Neural progenitor cell (in vitro differentiated cells): ENCODE data around the gene TLR7. TPM values are rescaled to one million over a fixed set of nuclear protein-coding genes. Genes with fewer than 3 reads are reported as not detected.

Experiments
- DNase-seq: peaks from one replicate; pipeline ENCODE4 v3.0.0-alpha.2; 2016; ENCODE audit warnings: low spot score
- H2AFZ ChIP-seq: fragments of 200-600 bp; sonication (generic); replicated peaks from 2 replicates; pipeline ENCODE4 v1.6.1; 2016; ENCODE audit warnings: antibody characterized with exemption
- H3F3A ChIP-seq: fragments of 200-600 bp; sonication (generic); 2 replicates; pipeline ENCODE4 v1.6.1; 2016; ENCODE audit warnings: antibody characterized with exemption, low read depth
- H3K27ac ChIP-seq: fragments of 200-600 bp; sonication (generic); 2 replicates; pipeline ENCODE4 v1.5.1; 2016; ENCODE audit warnings: mild to moderate bottlenecking
- H3K27me3 ChIP-seq: fragments of 200-600 bp; sonication (generic); 2 replicates; pipeline ENCODE4 v1.6.1; 2016; ENCODE audit warnings: mild to moderate bottlenecking, moderate library complexity
- H3K36me3 ChIP-seq: fragments of 200-600 bp; sonication (generic); 2 replicates; pipeline ENCODE4 v1.5.1; 2016
- H3K4me1 ChIP-seq: fragments of 200-600 bp; sonication (generic); 2 replicates; pipeline ENCODE4 v1.6.1; 2016; ENCODE audit warnings: mixed run types
- H3K4me2 ChIP-seq: fragments of 200-600 bp; sonication (generic); 2 replicates; pipeline ENCODE4 v1.6.1; 2016
- H3K4me3 ChIP-seq: fragments of 200-600 bp; sonication (generic); 2 replicates; pipeline ENCODE4 v1.5.1; 2016
- H3K79me2 ChIP-seq: fragments of 200-600 bp; sonication (generic); 2 replicates; pipeline ENCODE4 v1.6.1; 2016; ENCODE audit warnings: low read depth
- H3K9ac ChIP-seq: fragments of 200-600 bp; sonication (generic); 2 replicates; pipeline ENCODE4 v1.6.1; 2016
- H3K9me3 ChIP-seq: fragments of 200-600 bp; sonication (generic); 2 replicates; pipeline ENCODE4 v1.5.1; 2016; ENCODE audit warnings: low read depth
- H4K20me1 ChIP-seq: fragments of 200-600 bp; sonication (generic); 2 replicates; pipeline ENCODE4 v1.6.1; 2016; ENCODE audit warnings: low read depth
- H3K27ac Mint-ChIP-seq: 3 replicates; pipeline ENCODE4 v1.8.0; 2021; ENCODE audit warnings: mixed read lengths
- H3K27me3 Mint-ChIP-seq: 2 replicates; pipeline ENCODE4 v1.8.0; 2022; ENCODE audit warnings: low read depth, mild to moderate bottlenecking, inconsistent platforms, moderate library complexity, mixed read lengths; ENCODE audit not compliant: insufficient read depth
- H3K36me3 Mint-ChIP-seq: 3 replicates; pipeline ENCODE4 v1.8.0; 2021; ENCODE audit warnings: mixed read lengths
- H3K4me1 Mint-ChIP-seq: 3 replicates; pipeline ENCODE4 v1.8.0; 2021; ENCODE audit warnings: mixed read lengths
- H3K4me3 Mint-ChIP-seq: 3 replicates; pipeline ENCODE4 v1.8.0; 2021; ENCODE audit warnings: mild to moderate bottlenecking, moderate library complexity, mixed read lengths
- H3K9me3 Mint-ChIP-seq: 3 replicates; pipeline ENCODE4 v1.8.0; 2020; ENCODE audit warnings: mixed read lengths
- EZH2 ChIP-seq: fragments of 200-600 bp; sonication (generic); IDR thresholded peaks from 2 replicates; pipeline ENCODE4 v1.6.1; 2017; ENCODE audit warnings: antibody characterized with exemption, mild to moderate bottlenecking, moderate library complexity
- EZH2phosphoT487 ChIP-seq: fragments of 200-600 bp; sonication (generic); IDR thresholded peaks from 2 replicates; pipeline ENCODE4 v1.6.1; 2017; ENCODE audit warnings: antibody characterized with exemption
- total RNA-seq: library from RNA; depleted of rRNA; stranded (reverse); fragments of >200 nt; gene quantifications from 2 replicates; pipeline ENCODE4 v1.2.3, GENCODE V29; 2015; ENCODE audit warnings: low replicate concordance
- TF ChIP-seq, protein P1 (sequence below): fragments of 200-600 bp; sonication (generic); IDR thresholded peaks from 2 replicates; pipeline ENCODE4 v1.5.1; 2017; ENCODE audit warnings: antibody characterized with exemption, mild to moderate bottlenecking

The TLR7 gene
- total RNA-seq, 1 donor from 2014 or later, result not detected

DNA sequence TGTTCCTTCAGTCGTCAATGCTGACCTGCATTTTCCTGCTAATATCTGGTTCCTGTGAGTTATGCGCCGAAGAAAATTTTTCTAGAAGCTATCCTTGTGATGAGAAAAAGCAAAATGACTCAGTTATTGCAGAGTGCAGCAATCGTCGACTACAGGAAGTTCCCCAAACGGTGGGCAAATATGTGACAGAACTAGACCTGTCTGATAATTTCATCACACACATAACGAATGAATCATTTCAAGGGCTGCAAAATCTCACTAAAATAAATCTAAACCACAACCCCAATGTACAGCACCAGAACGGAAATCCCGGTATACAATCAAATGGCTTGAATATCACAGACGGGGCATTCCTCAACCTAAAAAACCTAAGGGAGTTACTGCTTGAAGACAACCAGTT is 52.2 kb downstream of the TLR7 start:
- TF ChIP-seq, protein P1, sequence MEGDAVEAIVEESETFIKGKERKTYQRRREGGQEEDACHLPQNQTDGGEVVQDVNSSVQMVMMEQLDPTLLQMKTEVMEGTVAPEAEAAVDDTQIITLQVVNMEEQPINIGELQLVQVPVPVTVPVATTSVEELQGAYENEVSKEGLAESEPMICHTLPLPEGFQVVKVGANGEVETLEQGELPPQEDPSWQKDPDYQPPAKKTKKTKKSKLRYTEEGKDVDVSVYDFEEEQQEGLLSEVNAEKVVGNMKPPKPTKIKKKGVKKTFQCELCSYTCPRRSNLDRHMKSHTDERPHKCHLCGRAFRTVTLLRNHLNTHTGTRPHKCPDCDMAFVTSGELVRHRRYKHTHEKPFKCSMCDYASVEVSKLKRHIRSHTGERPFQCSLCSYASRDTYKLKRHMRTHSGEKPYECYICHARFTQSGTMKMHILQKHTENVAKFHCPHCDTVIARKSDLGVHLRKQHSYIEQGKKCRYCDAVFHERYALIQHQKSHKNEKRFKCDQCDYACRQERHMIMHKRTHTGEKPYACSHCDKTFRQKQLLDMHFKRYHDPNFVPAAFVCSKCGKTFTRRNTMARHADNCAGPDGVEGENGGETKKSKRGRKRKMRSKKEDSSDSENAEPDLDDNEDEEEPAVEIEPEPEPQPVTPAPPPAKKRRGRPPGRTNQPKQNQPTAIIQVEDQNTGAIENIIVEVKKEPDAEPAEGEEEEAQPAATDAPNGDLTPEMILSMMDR, result no peak
- TF ChIP-seq EZH2 (no peak), EZH2phosphoT487 (no peak)
- no peak overlapping the region for H3K4me3 Mint-ChIP-seq

GRCh38 chrX:12919620-12920019 is 52.7 kb downstream of the TLR7 start:
- Mint-ChIP-seq H3K27me3 (peaks cover 2% of the 10 kb centered on the region), H3K9me3 (no peaks in the 10 kb centered on the region), H3K27ac (no peak overlapping the region), H3K4me1 (no peaks in the 10 kb centered on the region), H3K36me3 (no peaks in the 10 kb centered on the region), H3K4me3 (no peak overlapping the region)
- H3K36me3 ChIP-seq, result no peaks in the 10 kb centered on the region
- H3K4me2 ChIP-seq, result no peak overlapping the region
- H3K27me3 ChIP-seq, result no peaks in the 10 kb centered on the region
- no peak overlapping the region for H2AFZ ChIP-seq
- no peak overlapping the region for H3K4me3 ChIP-seq
- no peaks in the 10 kb centered on the region for H3F3A ChIP-seq
- no peaks in the 10 kb centered on the region for H3K4me1 ChIP-seq
- H3K27ac ChIP-seq, result no peak overlapping the region
- no peaks in the 10 kb centered on the region for H3K9me3 ChIP-seq
- DNase-seq, result no peak
- no peaks in the 10 kb centered on the region for H3K79me2 ChIP-seq
- no peak for TF ChIP-seq EZH2
- TF ChIP-seq, protein P1, result no peak
- TF ChIP-seq EZH2phosphoT487, result no peak
- no peak overlapping the region for H3K9ac ChIP-seq
- no peaks in the 10 kb centered on the region for H4K20me1 ChIP-seq

More for the DNA sequence above, 52.2 kb downstream of the TLR7 start:
- no peak overlapping the region for H2AFZ ChIP-seq
- Mint-ChIP-seq H3K27ac (no peak overlapping the region), H3K9me3 (no peaks in the 10 kb centered on the region), H3K36me3 (no peaks in the 10 kb centered on the region), H3K4me1 (no peaks in the 10 kb centered on the region), H3K27me3 (peaks cover 2% of the 10 kb centered on the region)
- no peaks in the 10 kb centered on the region for H4K20me1 ChIP-seq
- no peak overlapping the region for H3K9ac ChIP-seq
- H3K27ac ChIP-seq, result no peak overlapping the region
- no peak overlapping the region for H3K4me3 ChIP-seq
- no peak overlapping the region for H3K4me2 ChIP-seq
- DNase-seq, result no peak
- no peaks in the 10 kb centered on the region for H3K27me3 ChIP-seq
- no peaks in the 10 kb centered on the region for H3K79me2 ChIP-seq
- no peaks in the 10 kb centered on the region for H3K9me3 ChIP-seq
- H3K4me1 ChIP-seq, result no peaks in the 10 kb centered on the region
- no peaks in the 10 kb centered on the region for H3F3A ChIP-seq
- H3K36me3 ChIP-seq, result no peaks in the 10 kb centered on the region

- H3K27ac ChIP-seq, result no peak overlapping the region
- no peak overlapping the region for H3K9ac ChIP-seq
- no peaks in the 10 kb centered on the region for H3K9me3 ChIP-seq
- H3K36me3 ChIP-seq, result no peaks in the 10 kb centered on the region
- no peaks in the 10 kb centered on the region for H3F3A ChIP-seq
- no peak overlapping the region for H2AFZ ChIP-seq
- H3K27me3 ChIP-seq, result no peaks in the 10 kb centered on the region
- no peak overlapping the region for H3K4me3 Mint-ChIP-seq
- H3K27me3 Mint-ChIP-seq, result no peaks in the 10 kb centered on the region
- H3K4me1 Mint-ChIP-seq, result no peaks in the 10 kb centered on the region
- H3K4me1 ChIP-seq, result no peaks in the 10 kb centered on the region
- no peak overlapping the region for H3K27ac Mint-ChIP-seq
- TF ChIP-seq EZH2phosphoT487 (no peak), EZH2 (no peak)
- TF ChIP-seq, protein P1, result no peak
- H4K20me1 ChIP-seq, result no peaks in the 10 kb centered on the region
- H3K4me3 ChIP-seq, result no peak overlapping the region
- no peak overlapping the region for H3K4me2 ChIP-seq
- H3K79me2 ChIP-seq, result no peaks in the 10 kb centered on the region
- no peaks in the 10 kb centered on the region for H3K9me3 Mint-ChIP-seq
- DNase-seq, result no peak
- H3K36me3 Mint-ChIP-seq, result no peaks in the 10 kb centered on the region
These were observed 54.1 kb downstream of the TLR7 start for GRCh38 chrX:12920990-12921389.
